Measurements from ENCODE around the gene SEPTIN8. TPM values are rescaled to one million over a fixed set of nuclear protein-coding genes. Genes with fewer than 3 reads are reported as not detected.

The SEPTIN8 gene, protein sequence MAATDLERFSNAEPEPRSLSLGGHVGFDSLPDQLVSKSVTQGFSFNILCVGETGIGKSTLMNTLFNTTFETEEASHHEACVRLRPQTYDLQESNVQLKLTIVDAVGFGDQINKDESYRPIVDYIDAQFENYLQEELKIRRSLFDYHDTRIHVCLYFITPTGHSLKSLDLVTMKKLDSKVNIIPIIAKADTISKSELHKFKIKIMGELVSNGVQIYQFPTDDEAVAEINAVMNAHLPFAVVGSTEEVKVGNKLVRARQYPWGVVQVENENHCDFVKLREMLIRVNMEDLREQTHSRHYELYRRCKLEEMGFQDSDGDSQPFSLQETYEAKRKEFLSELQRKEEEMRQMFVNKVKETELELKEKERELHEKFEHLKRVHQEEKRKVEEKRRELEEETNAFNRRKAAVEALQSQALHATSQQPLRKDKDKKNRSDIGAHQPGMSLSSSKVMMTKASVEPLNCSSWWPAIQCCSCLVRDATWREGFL
- 67.8 and 78.8 TPM in 2 replicates for total RNA-seq (2013; cell fraction: nucleolus; rRNA removed)
- total RNA-seq (2014; rRNA removed) (31.0 and 35.7 TPM in 2 replicates), total RNA-seq (2014; rRNA removed; fragmentation: Illumina TruSeq; extraction: Trizol) (26.5 and 27.8 TPM in 2 replicates), total RNA-seq (2021) (39.0 and 42.0 TPM in 2 replicates), polyA plus RNA-seq (2011; rRNA removed) (82.7 and 96.1 TPM in 2 replicates), polyA plus RNA-seq (2014; fragmentation: Illumina TruSeq; extraction: Trizol) (40.2 and 40.7 TPM in 2 replicates), polyA plus RNA-seq (2014; fragmentation: Nextera tagmentation; extraction: Ambion mirVana) (1 to 10 TPM; 6.1 to 7.6 TPM), polyA plus RNA-seq (2014; rRNA removed) (33.2 and 34.7 TPM in 2 replicates), polyA plus RNA-seq (2016; fragmentation: Nextera tagmentation; extraction: Ambion mirVana) (10 to 100 TPM; 21.8 to 21.9 TPM), polyA minus RNA-seq (2011; rRNA and poly(A)+ RNA removed) (59.2 and 75.0 TPM in 2 replicates), Bru-seq, nascent RNA (percentile 80 among the genes with signal in this experiment), BruChase-seq, experiment 1, labeled RNA remaining after a 6-hour chase (percentile 91 among the genes with signal in this experiment), BruChase-seq, experiment 2, labeled RNA remaining after a 2-hour chase (percentile 84 among the genes with signal in this experiment)
- 15.1 TPM for polyA plus RNA-seq (2011; ENCODE audit: low read depth)
- 74.2 and 76.3 TPM in 2 replicates for polyA plus RNA-seq (2011; cell fraction: cytosol; rRNA removed)
- polyA plus RNA-seq (2011; cell fraction: nucleus; rRNA removed), result 197 and 245 TPM in 2 replicates
- polyA plus RNA-seq (2012), result 21.8 and 26.7 TPM in 2 replicates
- 23.0 and 24.1 TPM in 2 replicates for polyA minus RNA-seq (2011; cell fraction: cytosol; rRNA and poly(A)+ RNA removed)
- polyA minus RNA-seq (2011; cell fraction: nucleus; rRNA and poly(A)+ RNA removed), result 45.3 and 49.8 TPM in 2 replicates
- long read RNA-seq, experiment 1, full-length matches to known transcripts, result 20 of 36 reads
- long read RNA-seq, experiment 1, partial matches to known transcripts, result 2 of 36 reads
- long read RNA-seq, experiment 1, other reads (novel, unspliced or antisense), result 14 of 36 reads
- long read RNA-seq, experiment 2, full-length matches to known transcripts, result 16 of 60 reads
- long read RNA-seq, experiment 2, partial matches to known transcripts, result 10 of 60 reads
- long read RNA-seq, experiment 2, other reads (novel, unspliced or antisense), result 34 of 60 reads

DNA sequence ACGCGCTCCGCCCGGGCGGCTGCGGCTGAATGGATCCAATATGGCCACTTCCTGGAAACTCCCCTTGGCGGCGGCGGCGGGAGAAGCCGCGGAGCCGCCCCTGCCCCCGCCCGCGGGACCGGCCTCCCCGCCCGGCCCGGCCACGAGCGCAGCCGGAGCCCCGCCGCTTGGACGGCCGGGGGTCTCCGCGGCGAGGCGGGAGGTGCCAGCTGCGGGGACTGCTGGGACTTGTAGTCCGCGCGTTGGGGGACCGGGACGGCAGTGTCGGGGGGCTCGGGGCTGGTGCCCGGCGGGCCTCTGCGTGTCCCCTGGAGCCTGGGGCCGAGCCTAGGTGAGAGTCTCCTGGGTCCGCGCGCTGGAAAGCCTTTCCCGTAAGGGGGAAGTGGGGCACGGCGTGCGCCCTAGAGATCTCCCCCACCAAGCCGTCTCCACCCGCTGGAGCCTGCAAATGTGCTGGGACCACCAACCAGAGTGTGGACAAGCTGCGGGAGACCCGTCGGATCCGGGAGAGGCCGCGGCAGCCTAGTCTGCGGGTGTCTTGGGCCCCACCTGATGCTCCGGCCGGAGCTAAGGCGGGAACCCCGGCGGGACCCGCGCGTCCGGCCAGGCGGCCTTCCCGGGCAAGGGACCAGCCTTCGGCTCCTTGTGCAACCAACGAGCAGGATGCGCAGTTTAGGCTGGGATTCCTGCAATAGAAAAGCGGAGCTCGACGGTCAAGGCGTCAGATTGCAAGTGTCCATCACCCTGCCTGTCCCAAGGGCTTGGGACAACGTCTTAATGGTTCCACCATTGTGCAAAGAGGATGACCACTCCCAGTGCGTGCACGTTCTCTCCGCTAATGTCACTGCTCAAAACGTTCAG, at the start of gene SEPTIN8:
Gene SEPTIN8, minus strand, starts transcription at position 31 of the 861 bp plus-strand sequence. CDS start 102 bp downstream, outside the sequence.
- H3K9me3 ChIP-seq (replicated peaks; ENCODE audit: control insufficient read depth, insufficient read depth, low read length), result no peaks in the 10 kb centered on the region
- SMC1A ChIA-PET (ENCODE audit: uncharacterized antibody, unreplicated experiment), result interaction anchor here (0.9 to 7.5 kb wide), 8 partner anchors 17 to 89 kb away, joined by 3 to 88 read pairs (median 5); partner anchors contain the start of gene CCNI2
- RAD21 ChIA-PET (ENCODE audit: unreplicated experiment), result interaction anchor here (0.6 to 2.5 kb wide), 9 partner anchors 14 to 275 kb away, joined by 3 to 9 read pairs (median 4); partner anchors contain the start of genes CCNI2, HSPA4 and KIF3A
- peaks cover 9% of the 10 kb centered on the region for H3K79me2 ChIP-seq (ENCODE audit: control insufficient read depth, insufficient read depth, low read length)
- FAIRE-seq (peak; percentile 18), DNase-seq (ENCODE audit: low read depth, low spot score) (no peak), ATAC-seq (peak; percentile 74)
- H4K20me1 ChIP-seq (ENCODE audit: control insufficient read depth, insufficient read depth), result no peaks in the 10 kb centered on the region
- CTCF ChIA-PET, result interaction anchor here (0.9 to 1.7 kb wide), 6 partner anchors 22 to 75 kb away, joined by 3 to 7 read pairs (median 3); no protein-coding TSS in a partner anchor
- BruUV-seq (replicated peaks), result no TSS peak
- no peaks in the 10 kb centered on the region for H3K27me3 ChIP-seq (replicated peaks in 1 of 2; ENCODE audit: control insufficient read depth in 2 of 2, insufficient read depth in 2 of 2, low read length in 1 of 2)
- in situ Hi-C loops (cut with MboI) (no loop called here), intact Hi-C loops (cut with micrococcal nuclease; ENCODE audit: unreplicated experiment) (no loop called here)
- 16% methylated on average over 52 of the region's 82 CpGs for WGBS (ENCODE audit: insufficient coverage, insufficient replicate concordance, low lambda C conversion rate, missing lambda C conversion rate)
- H3K4me2 ChIP-seq (ENCODE audit: control insufficient read depth, insufficient read depth), result peak within 1 kb of the TSS; percentile 90
- peak within 1 kb of the TSS; percentile 50 for H3K27ac ChIP-seq (ENCODE audit: control insufficient read depth, insufficient read depth)
- peak within 1 kb of the TSS; percentile 81 for H3K9ac ChIP-seq (ENCODE audit: control insufficient read depth, insufficient read depth, low read length)
- peaks cover 7% of the 10 kb centered on the region for H3K4me1 ChIP-seq (ENCODE audit: control insufficient read depth, insufficient read depth, low read length)
- H2AFZ ChIP-seq (ENCODE audit: control insufficient read depth, low read depth, low read length), result peak within 1 kb of the TSS; percentile 97
- peak within 1 kb of the TSS; percentile 83 for H3K4me3 ChIP-seq
- H3K36me3 ChIP-seq (ENCODE audit: control insufficient read depth in 2 of 2, insufficient read depth in 2 of 2, low read length in 1 of 2), result no peaks in the 10 kb centered on the region
- POLR2A ChIA-PET, result interaction anchor here (0.6 to 7.2 kb wide), 11 partner anchors 12 to 114 kb away, joined by 3 to 56 read pairs (median 5); partner anchors contain the start of genes CCNI2 and KIF3A
- TF ChIP-seq, protein P1, sequence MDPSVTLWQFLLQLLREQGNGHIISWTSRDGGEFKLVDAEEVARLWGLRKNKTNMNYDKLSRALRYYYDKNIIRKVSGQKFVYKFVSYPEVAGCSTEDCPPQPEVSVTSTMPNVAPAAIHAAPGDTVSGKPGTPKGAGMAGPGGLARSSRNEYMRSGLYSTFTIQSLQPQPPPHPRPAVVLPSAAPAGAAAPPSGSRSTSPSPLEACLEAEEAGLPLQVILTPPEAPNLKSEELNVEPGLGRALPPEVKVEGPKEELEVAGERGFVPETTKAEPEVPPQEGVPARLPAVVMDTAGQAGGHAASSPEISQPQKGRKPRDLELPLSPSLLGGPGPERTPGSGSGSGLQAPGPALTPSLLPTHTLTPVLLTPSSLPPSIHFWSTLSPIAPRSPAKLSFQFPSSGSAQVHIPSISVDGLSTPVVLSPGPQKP (IDR thresholded peaks at IDR 0.05; ENCODE audit: low read depth, low read length), result no peak
- TF ChIP-seq, protein P2, sequence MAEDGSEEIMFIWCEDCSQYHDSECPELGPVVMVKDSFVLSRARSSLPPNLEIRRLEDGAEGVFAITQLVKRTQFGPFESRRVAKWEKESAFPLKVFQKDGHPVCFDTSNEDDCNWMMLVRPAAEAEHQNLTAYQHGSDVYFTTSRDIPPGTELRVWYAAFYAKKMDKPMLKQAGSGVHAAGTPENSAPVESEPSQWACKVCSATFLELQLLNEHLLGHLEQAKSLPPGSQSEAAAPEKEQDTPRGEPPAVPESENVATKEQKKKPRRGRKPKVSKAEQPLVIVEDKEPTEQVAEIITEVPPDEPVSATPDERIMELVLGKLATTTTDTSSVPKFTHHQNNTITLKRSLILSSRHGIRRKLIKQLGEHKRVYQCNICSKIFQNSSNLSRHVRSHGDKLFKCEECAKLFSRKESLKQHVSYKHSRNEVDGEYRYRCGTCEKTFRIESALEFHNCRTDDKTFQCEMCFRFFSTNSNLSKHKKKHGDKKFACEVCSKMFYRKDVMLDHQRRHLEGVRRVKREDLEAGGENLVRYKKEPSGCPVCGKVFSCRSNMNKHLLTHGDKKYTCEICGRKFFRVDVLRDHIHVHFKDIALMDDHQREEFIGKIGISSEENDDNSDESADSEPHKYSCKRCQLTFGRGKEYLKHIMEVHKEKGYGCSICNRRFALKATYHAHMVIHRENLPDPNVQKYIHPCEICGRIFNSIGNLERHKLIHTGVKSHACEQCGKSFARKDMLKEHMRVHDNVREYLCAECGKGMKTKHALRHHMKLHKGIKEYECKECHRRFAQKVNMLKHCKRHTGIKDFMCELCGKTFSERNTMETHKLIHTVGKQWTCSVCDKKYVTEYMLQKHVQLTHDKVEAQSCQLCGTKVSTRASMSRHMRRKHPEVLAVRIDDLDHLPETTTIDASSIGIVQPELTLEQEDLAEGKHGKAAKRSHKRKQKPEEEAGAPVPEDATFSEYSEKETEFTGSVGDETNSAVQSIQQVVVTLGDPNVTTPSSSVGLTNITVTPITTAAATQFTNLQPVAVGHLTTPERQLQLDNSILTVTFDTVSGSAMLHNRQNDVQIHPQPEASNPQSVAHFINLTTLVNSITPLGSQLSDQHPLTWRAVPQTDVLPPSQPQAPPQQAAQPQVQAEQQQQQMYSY (CRISPR knock-in tag; IDR thresholded peaks at IDR 0.05), result no peak
- peak; percentile 87 for TF ChIP-seq IKZF1 (conservative IDR thresholded peaks at IDR 0.05)
- no peak for TF ChIP-seq PAX5 (IDR thresholded peaks at IDR 0.05; ENCODE audit: borderline replicate concordance, low read depth, low read length)
- TF ChIP-seq SREBF1 (IDR thresholded peaks at IDR 0.05; ENCODE audit: low read length), result no peak
- TF ChIP-seq JUND (IDR thresholded peaks at IDR 0.05; ENCODE audit: low read depth, low read length), result no peak
- no peak for TF ChIP-seq ZBED1 (IDR thresholded peaks at IDR 0.05; ENCODE audit: borderline replicate concordance)

Measured in GM12878 (cell line).